SK-N-SH (cell line): ENCODE measurements around the gene FH. TPM values are rescaled to one million over a fixed set of nuclear protein-coding genes. Genes with fewer than 3 reads are reported as not detected.

Source experiments
- CTCF ChIA-PET: fragments of 300-600, 350-600 bp; formaldehyde crosslinking; extraction: SDS; loops from one replicate; lab custom pipeline; 2021; lab: Yijun Ruan, JAX
- POLR2A ChIA-PET: fragments of 350-600 bp; sonication (Branson Sonifier 250); formaldehyde crosslinking; extraction: SDS; loops from one replicate; lab custom pipeline; 2020; ENCODE audit warnings: antibody characterized with exemption, inconsistent platforms; lab: Yijun Ruan, JAX
- DNase-seq: peaks from one replicate; pipeline ENCODE4 v3.0.0; 2012
- H2AFZ ChIP-seq: fragments of 200-600 bp; sonication (generic); 2 replicates; pipeline ENCODE4 v1.8.1; 2016; ENCODE audit warnings: antibody characterized with exemption, mild to moderate bottlenecking, low read depth
- H3F3A ChIP-seq: fragments of 200-600 bp; sonication (generic); replicated peaks from 2 replicates; pipeline ENCODE3; 2016; ENCODE audit warnings: antibody characterized with exemption, mild to moderate bottlenecking; ENCODE audit not compliant: insufficient read depth
- H3K27ac ChIP-seq, 2 experiments: fragments of 200-500 bp in 1 of 2; fragments of 200-600 bp in 1 of 2; sonication (Bioruptor generic) in 1 of 2; sonication (generic), shearing (Covaris generic) in 1 of 2; 2 replicates each; pipeline versions ENCODE4 v1.5.1 to v1.6.1; 2014 to 2016; ENCODE audit warnings: low read depth in 2 of 2, inconsistent platforms in 1 of 2, low read length in 1 of 2, mild to moderate bottlenecking in 1 of 2, mixed read lengths in 1 of 2
- H3K27me3 ChIP-seq: fragments of 200-600 bp; sonication (generic), shearing (Covaris generic); 2 replicates; pipeline ENCODE4 v1.6.1; 2016; ENCODE audit warnings: mixed run types; ENCODE audit not compliant: insufficient read depth
- H3K36me3 ChIP-seq, 2 experiments: fragments of 200-500 bp in 1 of 2; fragments of 200-600 bp in 1 of 2; sonication (Bioruptor generic) in 1 of 2; sonication (generic) in 1 of 2; replicated peaks in 1 of 2; 2 replicates each; pipeline versions ENCODE3 to v1.5.1; 2014 to 2016; ENCODE audit warnings: low read length in 1 of 2, mild to moderate bottlenecking in 1 of 2; ENCODE audit not compliant: insufficient read depth in 2 of 2, control insufficient read depth in 1 of 2
- H3K4me1 ChIP-seq, 2 experiments: fragments of 200-500 bp in 1 of 2; fragments of 200-600 bp in 1 of 2; sonication (Bioruptor generic) in 1 of 2; sonication (generic), shearing (Covaris generic) in 1 of 2; 2 replicates each; pipeline versions ENCODE4 v1.5.1 to v1.6.1; 2014 to 2016; ENCODE audit warnings: low read depth in 1 of 2, low read length in 1 of 2, mixed run types in 1 of 2; ENCODE audit not compliant: insufficient read depth in 2 of 2, control insufficient read depth in 1 of 2
- H3K4me2 ChIP-seq: fragments of 200-600 bp; sonication (generic), shearing (Covaris generic); 2 replicates; pipeline ENCODE4 v1.6.1; 2017; ENCODE audit warnings: mixed run types
- H3K4me3 ChIP-seq, 2 experiments: fragments of 200-500 bp in 1 of 2; fragments of 200-600 bp in 1 of 2; sonication (Bioruptor generic) in 1 of 2; sonication (generic), shearing (Covaris generic) in 1 of 2; 2 replicates each; pipeline versions ENCODE4 v1.5.1 to v1.8.1; 2014 to 2016; ENCODE audit warnings: low read depth in 2 of 2, inconsistent platforms in 1 of 2, low read length in 1 of 2, mild to moderate bottlenecking in 1 of 2, mixed read lengths in 1 of 2, moderate library complexity in 1 of 2
- H3K79me2 ChIP-seq: fragments of 200-600 bp; sonication (generic); 2 replicates; pipeline ENCODE4 v1.8.1; 2017; ENCODE audit warnings: mild to moderate bottlenecking; ENCODE audit not compliant: insufficient read depth
- H3K9ac ChIP-seq: fragments of 200-600 bp; sonication (generic); 2 replicates; pipeline ENCODE4 v1.6.1; 2017; ENCODE audit warnings: mixed run types
- H3K9me2 ChIP-seq: fragments of 200-600 bp; sonication (generic); 2 replicates; pipeline ENCODE4 v1.6.1; 2017; ENCODE audit warnings: mixed run types
- H3K9me3 ChIP-seq: fragments of 200-600 bp; sonication (generic); 2 replicates; pipeline ENCODE4 v1.6.1; 2017; ENCODE audit warnings: mixed run types, mild to moderate bottlenecking, moderate library complexity
- H4K20me1 ChIP-seq: fragments of 200-600 bp; sonication (generic); 2 replicates; pipeline ENCODE4 v1.6.1; 2017; ENCODE audit warnings: mild to moderate bottlenecking, mixed run types; ENCODE audit not compliant: insufficient read depth
- ELF1 ChIP-seq: IDR thresholded peaks from 2 replicates; pipeline ENCODE4 v1.4.0; 2012
- FOXJ3 ChIP-seq: sonication (generic); formaldehyde crosslinking; IDR thresholded peaks from 2 replicates; pipeline ENCODE4 v1.5.1; 2020; ENCODE audit warnings: mild to moderate bottlenecking, missing genetic modification reagents
- FOXM1 ChIP-seq: IDR thresholded peaks from 2 replicates; pipeline ENCODE4 v1.4.0; 2012; ENCODE audit warnings: low read depth, mild to moderate bottlenecking
- GABPA ChIP-seq: IDR thresholded peaks from 2 replicates; pipeline ENCODE4 v1.4.0; 2012; ENCODE audit warnings: low read depth, mild to moderate bottlenecking
- MEF2A ChIP-seq: IDR thresholded peaks from 2 replicates; pipeline ENCODE4 v1.4.0; 2012; ENCODE audit warnings: low read depth, borderline replicate concordance
- NFIC ChIP-seq: IDR thresholded peaks from 2 replicates; pipeline ENCODE4 v1.4.0; 2012; ENCODE audit warnings: borderline replicate concordance
- NRF1 ChIP-seq: IDR thresholded peaks from 2 replicates; pipeline ENCODE4 v1.6.1; 2012; ENCODE audit warnings: low read depth, mild to moderate bottlenecking, low read length
- RCOR1 ChIP-seq: fragments of 150-350 bp; IDR thresholded peaks from 2 replicates; pipeline ENCODE4 v1.6.1; 2017; ENCODE audit warnings: antibody characterized with exemption, low read length
- TAF1 ChIP-seq: IDR thresholded peaks from 2 replicates; pipeline ENCODE4 v1.6.1; 2012; ENCODE audit warnings: low read depth, mild to moderate bottlenecking, low read length, moderate library complexity, borderline replicate concordance
- TCF12 ChIP-seq: IDR thresholded peaks from 2 replicates; pipeline ENCODE4 v1.4.0; 2012
- USF2 ChIP-seq: fragments of 150-350 bp; IDR thresholded peaks from 2 replicates; pipeline ENCODE4 v1.6.1; 2017; ENCODE audit warnings: antibody characterized with exemption, low read length, low read depth, borderline replicate concordance
- YY1 ChIP-seq: IDR thresholded peaks from 2 replicates; pipeline ENCODE4 v1.4.0; 2012; ENCODE audit warnings: low read depth, mild to moderate bottlenecking
- WGBS: methylation state at CpG from one replicate; pipeline ENCODE4 v1.1.6; 2017; ENCODE audit warnings: low lambda C conversion rate; 5-methylcytosine and 5-hydroxymethylcytosine counted together
- polyA plus RNA-seq, 3 experiments: library from polyadenylated mRNA; depleted of rRNA; stranded (reverse); fragments of >200 nt; gene quantifications; 2 replicates each; pipeline ENCODE4 v1.2.3, GENCODE V29; 2012
- TF ChIP-seq, protein P1 (sequence below): IDR thresholded peaks from 2 replicates; pipeline ENCODE4 v1.4.0; 2012; ENCODE audit warnings: low read depth, borderline replicate concordance
- TF ChIP-seq, protein P2 (sequence below): IDR thresholded peaks from 2 replicates; pipeline ENCODE4 v1.6.1; 2012; ENCODE audit warnings: mild to moderate bottlenecking, low read depth, low read length, moderate library complexity

FH gene
- polyA plus RNA-seq, 1 of the 3 experiments (the other 2 are of a cell fraction) = 48.1 TPM

- ChIA-PET POLR2A (no interaction called here), CTCF (no interaction called here)
- Histone ChIP-seq H3K36me3 (no peaks in the 10 kb centered on the region), H3K27ac (no peak overlapping the region), H3K9ac (no peak overlapping the region), H3K4me3 (no peak overlapping the region), H3K4me2 (no peak overlapping the region), H3K79me2 (peaks cover 25% of the 10 kb centered on the region), H3K27me3 (no peaks in the 10 kb centered on the region), H3K4me1 (peaks cover 5 to 12% of the 10 kb centered on the region in 2 experiments; a peak in 1 of 4 replicates), H2AFZ (no peak overlapping the region), H3K9me3 (no peaks in the 10 kb centered on the region), H3F3A (no peaks in the 10 kb centered on the region)
- no peak for DNase-seq
- 70% methylated on average over 2 of the region's 2 CpGs for WGBS
- no peak for TF ChIP-seq NFIC
- TF ChIP-seq, protein P1, sequence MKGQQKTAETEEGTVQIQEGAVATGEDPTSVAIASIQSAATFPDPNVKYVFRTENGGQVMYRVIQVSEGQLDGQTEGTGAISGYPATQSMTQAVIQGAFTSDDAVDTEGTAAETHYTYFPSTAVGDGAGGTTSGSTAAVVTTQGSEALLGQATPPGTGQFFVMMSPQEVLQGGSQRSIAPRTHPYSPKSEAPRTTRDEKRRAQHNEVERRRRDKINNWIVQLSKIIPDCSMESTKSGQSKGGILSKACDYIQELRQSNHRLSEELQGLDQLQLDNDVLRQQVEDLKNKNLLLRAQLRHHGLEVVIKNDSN = no peak
- no peak for TF ChIP-seq ELF1
- no peak for TF ChIP-seq NRF1
- TF ChIP-seq, protein P2, sequence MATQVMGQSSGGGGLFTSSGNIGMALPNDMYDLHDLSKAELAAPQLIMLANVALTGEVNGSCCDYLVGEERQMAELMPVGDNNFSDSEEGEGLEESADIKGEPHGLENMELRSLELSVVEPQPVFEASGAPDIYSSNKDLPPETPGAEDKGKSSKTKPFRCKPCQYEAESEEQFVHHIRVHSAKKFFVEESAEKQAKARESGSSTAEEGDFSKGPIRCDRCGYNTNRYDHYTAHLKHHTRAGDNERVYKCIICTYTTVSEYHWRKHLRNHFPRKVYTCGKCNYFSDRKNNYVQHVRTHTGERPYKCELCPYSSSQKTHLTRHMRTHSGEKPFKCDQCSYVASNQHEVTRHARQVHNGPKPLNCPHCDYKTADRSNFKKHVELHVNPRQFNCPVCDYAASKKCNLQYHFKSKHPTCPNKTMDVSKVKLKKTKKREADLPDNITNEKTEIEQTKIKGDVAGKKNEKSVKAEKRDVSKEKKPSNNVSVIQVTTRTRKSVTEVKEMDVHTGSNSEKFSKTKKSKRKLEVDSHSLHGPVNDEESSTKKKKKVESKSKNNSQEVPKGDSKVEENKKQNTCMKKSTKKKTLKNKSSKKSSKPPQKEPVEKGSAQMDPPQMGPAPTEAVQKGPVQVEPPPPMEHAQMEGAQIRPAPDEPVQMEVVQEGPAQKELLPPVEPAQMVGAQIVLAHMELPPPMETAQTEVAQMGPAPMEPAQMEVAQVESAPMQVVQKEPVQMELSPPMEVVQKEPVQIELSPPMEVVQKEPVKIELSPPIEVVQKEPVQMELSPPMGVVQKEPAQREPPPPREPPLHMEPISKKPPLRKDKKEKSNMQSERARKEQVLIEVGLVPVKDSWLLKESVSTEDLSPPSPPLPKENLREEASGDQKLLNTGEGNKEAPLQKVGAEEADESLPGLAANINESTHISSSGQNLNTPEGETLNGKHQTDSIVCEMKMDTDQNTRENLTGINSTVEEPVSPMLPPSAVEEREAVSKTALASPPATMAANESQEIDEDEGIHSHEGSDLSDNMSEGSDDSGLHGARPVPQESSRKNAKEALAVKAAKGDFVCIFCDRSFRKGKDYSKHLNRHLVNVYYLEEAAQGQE = no peak
- TF ChIP-seq TAF1 = no peak
- no peak for TF ChIP-seq RCOR1
- TF ChIP-seq TCF12 = no peak
- TF ChIP-seq FOXJ3 (CRISPR knock-in tag) = no peak
- TF ChIP-seq MEF2A = no peak
- TF ChIP-seq GABPA = no peak
- no peak for TF ChIP-seq FOXM1
- TF ChIP-seq USF2 = no peak
- TF ChIP-seq YY1 = no peak
- TF ChIP-seq, all 33 proteins: peak for 0
- Histone ChIP-seq H3K9me2 (peaks cover 5% of the 10 kb centered on the region; the same call in 1 of the 2 replicates), H4K20me1 (0 out of 2 replicates have a peak, but pooled peaks cover 3% of the 10 kb centered on the region)
These were observed 2.2 kb upstream of the FH start for GRCh38 chr1:241521718-241522117.
